ENCODE data around the gene PTBP1. TPM values are rescaled to one million over a fixed set of nuclear protein-coding genes. Genes with fewer than 3 reads are reported as not detected.

PTBP1 gene
- total RNA-seq (104 TPM), polyA plus RNA-seq (108 TPM)

DNA sequence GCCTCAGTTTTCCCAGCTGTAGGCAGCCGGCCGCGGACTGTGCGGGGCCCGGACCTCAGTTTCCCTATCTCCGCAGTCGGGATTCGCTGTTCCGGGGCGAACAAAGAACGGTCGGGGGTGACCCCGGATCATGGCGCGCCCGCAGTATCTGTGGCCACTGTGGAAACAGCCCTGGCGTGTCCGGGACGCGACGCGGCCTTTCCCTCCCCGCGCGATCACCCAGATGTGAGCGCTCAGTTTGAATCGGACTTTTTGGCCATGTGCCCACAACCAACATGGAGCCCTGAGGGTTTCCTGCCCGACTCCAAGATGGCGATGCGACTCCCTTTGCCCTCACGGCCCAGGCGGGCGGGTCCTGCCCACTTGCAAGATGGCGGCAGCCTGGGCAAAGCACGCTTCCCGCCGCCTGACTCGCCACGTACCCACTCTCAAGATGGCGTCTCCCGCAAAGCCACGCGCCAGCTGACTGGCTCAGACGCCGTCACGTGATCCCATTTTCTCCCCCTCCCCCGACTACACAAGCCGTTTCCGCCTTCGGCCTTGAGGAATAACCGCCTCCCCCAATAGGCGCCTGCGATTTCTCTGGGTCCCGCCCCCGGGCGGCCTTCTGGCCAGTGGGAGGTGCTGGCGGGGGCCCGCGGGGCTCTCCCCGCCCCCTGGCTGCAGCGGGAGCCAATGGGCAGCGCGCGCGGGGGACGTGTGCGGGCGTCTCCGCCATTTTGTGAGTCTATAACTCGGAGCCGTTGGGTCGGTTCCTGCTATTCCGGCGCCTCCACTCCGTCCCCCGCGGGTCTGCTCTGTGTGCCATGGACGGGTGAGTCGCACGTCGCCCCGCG lies at the start of gene PTBP1:
TSS of gene PTBP1 (plus strand) at position 761 of the 836 bp plus-strand sequence. CDS start at position 807, 46 bp downstream.
- Histone ChIP-seq H3K27ac (ENCODE audit: low read depth) (peak within 1 kb of the TSS; percentile 91), H3K4me3 (ENCODE audit: low read depth, low read length) (peak within 1 kb of the TSS; percentile 92), H3K36me3 (ENCODE audit: insufficient read depth) (no peaks in the 10 kb centered on the region), H3K4me1 (ENCODE audit: insufficient read depth) (peaks cover 7% of the 10 kb centered on the region)
- WGBS, result under 1% methylated on average over 83 of the region's 83 CpGs
- peak; percentile 100 for DNase-seq (ENCODE audit: extremely low spot score)

DNA sequence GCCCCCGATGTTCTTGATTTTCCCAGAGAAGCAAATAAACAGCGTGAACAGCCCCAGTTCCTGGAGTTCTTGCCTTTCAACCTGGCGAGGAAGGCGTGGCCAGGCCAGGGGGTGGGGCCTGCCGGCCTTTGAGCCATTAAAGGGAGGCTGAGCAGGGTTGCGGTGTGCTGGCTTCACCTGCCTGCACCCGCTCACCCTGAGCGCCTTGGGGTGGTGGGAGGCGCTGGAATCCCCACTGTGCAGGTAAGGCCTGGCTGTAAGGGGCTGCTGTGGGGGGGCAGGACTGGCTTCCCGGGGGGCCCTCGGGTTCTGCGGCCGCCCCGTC lies 49.0 kb upstream of the PTBP1 start:
- DNase-seq (ENCODE audit: extremely low spot score), result no peak
- Histone ChIP-seq H3K4me1 (ENCODE audit: insufficient read depth) (no peaks in the 10 kb centered on the region), H3K27ac (ENCODE audit: low read depth) (no peak overlapping the region), H3K4me3 (ENCODE audit: low read depth, low read length) (no peak overlapping the region), H3K36me3 (ENCODE audit: insufficient read depth) (no peaks in the 10 kb centered on the region)
- 86% methylated on average over 14 of the region's 14 CpGs for WGBS

DNA sequence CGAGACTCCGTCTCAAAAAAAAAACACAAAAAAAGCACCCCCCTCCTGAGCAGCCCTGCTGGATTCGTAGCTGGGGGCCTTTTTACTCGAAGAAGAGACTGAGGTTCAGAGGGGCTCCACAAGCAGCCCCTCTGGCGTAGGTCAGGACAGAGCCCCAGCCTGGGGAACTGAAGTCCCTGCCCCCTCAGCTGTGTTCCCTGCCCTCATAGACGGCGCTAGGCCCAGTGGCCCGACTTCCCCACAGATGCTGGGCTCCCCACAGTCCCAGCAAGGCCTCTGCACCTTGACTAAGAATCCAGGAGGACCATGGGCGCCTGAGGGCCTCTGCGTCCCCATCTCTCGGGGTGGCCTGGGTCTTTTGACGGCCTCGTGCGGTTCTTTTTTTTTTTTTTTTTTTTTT lies 47.4 kb upstream of the PTBP1 start:
- no peak overlapping the region for H3K4me3 ChIP-seq (ENCODE audit: low read depth, low read length)
- H3K4me1 ChIP-seq (ENCODE audit: insufficient read depth), result no peaks in the 10 kb centered on the region
- no peaks in the 10 kb centered on the region for H3K36me3 ChIP-seq (ENCODE audit: insufficient read depth)
- DNase-seq (ENCODE audit: extremely low spot score), result no peak
- H3K27ac ChIP-seq (ENCODE audit: low read depth), result no peak overlapping the region
- 76% methylated on average over 14 of the region's 14 CpGs for WGBS

DNA sequence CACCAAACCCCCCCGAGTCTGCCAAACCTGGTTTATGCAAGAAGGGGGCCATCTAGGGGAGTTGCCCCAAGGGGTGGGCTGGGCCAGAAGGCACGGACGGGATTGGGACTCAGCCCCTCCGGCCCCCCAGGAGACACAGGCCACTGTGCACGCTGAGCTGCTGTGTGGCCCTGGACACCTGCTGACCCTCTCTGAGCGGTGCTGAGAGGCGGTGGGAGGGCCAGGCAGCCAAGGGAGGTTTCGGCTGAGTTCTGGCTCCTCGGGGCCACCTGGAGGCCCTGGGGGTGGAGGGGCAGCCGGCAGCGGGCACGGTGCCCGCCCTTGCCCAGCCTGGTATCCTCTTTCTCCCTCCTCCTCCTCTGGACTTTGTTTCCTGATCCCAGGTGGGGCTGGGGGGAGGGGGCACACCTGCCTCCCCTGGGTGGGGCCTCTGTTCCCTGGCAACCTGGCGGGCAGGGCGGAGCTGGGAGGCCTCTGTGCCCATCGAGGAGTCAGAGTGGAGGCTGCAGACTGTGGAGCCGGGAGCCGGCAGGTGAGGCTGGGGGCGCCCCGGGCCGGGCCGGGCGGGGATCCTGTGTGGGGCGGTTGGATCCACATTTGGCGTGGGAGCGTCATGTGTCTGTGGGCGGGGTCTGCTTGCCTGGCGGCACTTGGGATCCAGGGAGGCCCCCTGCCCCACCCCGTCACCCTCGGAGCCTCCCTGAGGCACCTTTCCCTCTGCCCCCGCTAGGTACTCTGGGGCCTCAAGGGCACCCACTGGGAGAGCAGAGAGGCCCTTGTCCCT lies 46.4 kb upstream of the PTBP1 start, which contains the start of gene MISP:
TSS of gene MISP (plus strand) at position 473 of the 784 bp plus-strand sequence. CDS start 5,835 bp downstream, outside the sequence.
- Histone ChIP-seq H3K4me3 (ENCODE audit: low read depth, low read length) (no peak within 1 kb of the TSS), H3K27ac (ENCODE audit: low read depth) (no peak within 1 kb of the TSS), H3K4me1 (ENCODE audit: insufficient read depth) (no peaks in the 10 kb centered on the region), H3K36me3 (ENCODE audit: insufficient read depth) (no peaks in the 10 kb centered on the region)
- DNase-seq (ENCODE audit: extremely low spot score), result no peak
- WGBS, result 58% methylated on average over 31 of the region's 31 CpGs

DNA sequence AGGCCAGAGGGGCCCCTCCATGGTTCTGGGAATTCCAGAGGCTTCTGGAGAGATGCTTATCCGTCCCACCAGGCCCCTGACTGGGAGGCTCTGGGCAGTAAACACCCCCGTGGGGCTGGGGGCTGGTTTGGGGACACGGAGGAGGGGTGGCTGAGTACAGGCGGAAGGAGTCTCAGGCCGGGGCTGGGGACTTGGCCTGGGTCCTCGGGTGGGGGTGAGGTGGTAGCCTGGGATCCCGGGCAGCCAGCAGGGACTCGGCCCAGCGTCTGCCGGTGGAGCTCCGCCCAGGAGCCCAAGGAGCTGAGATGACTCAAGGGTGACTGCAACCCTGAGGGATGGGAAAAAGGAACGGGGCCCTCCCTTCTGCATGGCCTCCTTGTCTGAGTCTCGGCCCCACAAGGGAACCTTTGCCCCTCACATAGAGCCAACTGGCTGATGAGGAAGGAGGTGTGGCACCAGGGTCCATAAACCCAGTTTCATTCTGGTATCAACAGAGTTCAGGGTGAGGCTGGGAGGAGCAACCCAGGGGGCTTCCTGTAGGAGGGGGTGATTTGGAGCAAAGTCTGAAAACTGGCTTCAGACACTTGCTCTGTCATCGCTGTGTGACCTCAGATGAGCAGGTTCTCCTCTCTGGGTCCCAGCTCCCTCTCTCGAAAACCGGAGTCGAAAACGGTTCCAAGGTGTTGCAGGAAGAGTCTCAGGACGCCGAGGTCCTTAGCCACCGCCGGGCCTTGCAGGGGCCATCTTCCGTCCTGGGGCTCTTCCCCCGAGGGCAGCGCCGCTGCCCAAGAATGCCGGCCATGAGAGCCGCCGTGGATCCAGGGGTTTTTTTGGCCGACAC lies 45.5 kb upstream of the PTBP1 start:
- 61% methylated on average over 30 of the region's 30 CpGs for whole genome bisulfite sequencing
- Histone ChIP-seq H3K4me3 (ENCODE audit: low read depth, low read length) (no peak overlapping the region), H3K36me3 (ENCODE audit: insufficient read depth) (no peaks in the 10 kb centered on the region)

DNA sequence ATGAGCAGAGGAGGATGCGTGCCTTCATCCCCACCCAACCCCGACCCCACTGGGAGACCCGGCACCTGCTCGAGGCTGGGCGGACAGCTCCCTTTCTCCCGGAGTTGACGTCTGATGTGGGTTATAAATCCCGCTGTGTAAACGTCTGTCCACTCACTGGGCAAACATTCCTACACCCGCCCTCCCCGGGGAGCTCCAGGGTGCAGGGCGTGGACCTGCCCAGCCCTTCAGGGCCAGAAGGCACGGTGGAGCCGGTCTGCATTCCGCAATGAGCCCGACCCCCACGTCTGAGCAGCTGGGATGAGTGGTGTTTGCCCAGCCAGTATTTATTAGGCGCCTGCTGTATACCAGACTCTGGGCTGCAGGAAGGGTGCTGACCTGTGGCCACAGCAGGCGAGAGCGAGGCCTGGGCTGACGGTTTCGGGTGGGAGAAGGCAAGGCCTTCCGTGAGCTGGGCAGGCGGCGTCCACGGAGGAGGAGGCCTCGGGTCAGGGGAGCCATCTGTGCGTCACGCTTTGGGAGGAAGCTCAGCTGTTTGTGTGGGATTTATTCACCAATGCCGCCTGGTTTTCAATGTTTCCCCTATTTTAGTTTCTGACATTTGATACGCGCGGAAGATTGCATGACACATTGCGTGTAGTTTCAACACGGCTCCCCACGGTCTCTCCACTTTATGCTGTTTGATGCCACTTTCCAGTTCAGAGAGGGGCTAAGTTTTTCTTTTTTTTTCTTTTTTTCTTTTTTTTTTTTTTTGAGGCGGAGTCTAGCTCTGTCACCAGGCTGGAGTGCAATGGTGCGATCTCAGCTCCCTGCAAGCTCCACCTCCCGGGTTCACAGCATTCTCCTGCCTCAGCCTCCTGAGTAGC lies 44.4 kb upstream of the PTBP1 start:
- H3K4me1 ChIP-seq (ENCODE audit: insufficient read depth), result no peaks in the 10 kb centered on the region
- DNase-seq (ENCODE audit: extremely low spot score), result peak; percentile 81
- no peaks in the 10 kb centered on the region for H3K36me3 ChIP-seq (ENCODE audit: insufficient read depth)
- no peak overlapping the region for H3K4me3 ChIP-seq (ENCODE audit: low read depth, low read length)
- 36% methylated on average over 39 of the region's 39 CpGs for WGBS
- H3K27ac ChIP-seq (ENCODE audit: low read depth), result no peak overlapping the region

More for the DNA sequence above, 45.5 kb upstream of the PTBP1 start:
- Histone ChIP-seq H3K4me1 (ENCODE audit: insufficient read depth) (no peaks in the 10 kb centered on the region), H3K27ac (ENCODE audit: low read depth) (no peak overlapping the region)
- DNase-seq (ENCODE audit: extremely low spot score), result no peak

DNA sequence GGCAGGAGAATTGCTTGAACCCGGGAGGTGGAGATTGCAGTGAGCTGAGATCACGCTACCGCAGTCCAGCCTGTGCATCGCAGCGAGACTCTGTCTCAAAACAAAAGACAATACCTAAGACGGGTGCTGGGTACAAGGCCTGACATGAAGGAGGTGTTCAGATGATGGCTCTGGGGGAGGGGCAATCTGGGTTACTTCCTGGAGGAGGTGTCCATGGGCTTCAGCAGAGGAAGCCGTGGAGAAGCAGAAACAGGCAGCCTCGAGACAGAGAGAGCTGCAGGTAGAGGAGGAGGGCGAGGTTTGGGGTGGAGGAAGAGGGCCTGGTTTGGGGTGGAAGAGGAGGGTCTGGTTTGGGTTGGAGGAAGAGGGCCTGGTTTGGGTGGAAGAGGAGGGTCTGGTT lies 42.7 kb upstream of the PTBP1 start:
- Histone ChIP-seq H3K27ac (ENCODE audit: low read depth) (no peak overlapping the region), H3K4me1 (ENCODE audit: insufficient read depth) (no peaks in the 10 kb centered on the region), H3K36me3 (ENCODE audit: insufficient read depth) (no peaks in the 10 kb centered on the region), H3K4me3 (ENCODE audit: low read depth, low read length) (no peak overlapping the region)
- DNase-seq (ENCODE audit: extremely low spot score), result no peak
- WGBS, result 92% methylated on average over 9 of the region's 9 CpGs

DNA sequence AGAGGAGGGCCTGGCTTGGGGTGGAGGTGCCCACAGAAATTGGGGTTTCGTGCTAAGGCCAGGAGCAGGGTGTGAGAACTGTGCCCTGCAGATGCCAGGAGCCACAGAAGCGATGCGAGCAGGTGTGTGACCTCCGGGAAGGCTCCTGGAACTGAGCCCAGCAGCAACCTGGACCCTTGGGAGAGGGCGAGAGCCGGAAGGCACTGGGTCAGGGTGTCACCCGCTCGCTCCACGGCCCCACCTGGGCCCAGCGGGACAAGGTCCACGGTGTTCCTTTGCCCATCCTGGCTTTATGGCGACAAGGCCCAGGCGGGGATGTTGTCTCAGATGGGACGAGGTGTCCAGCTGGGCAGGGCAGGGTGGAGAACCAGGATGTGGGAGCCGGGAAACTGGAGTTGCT lies 42.2 kb upstream of the PTBP1 start:
- WGBS, result 94% methylated on average over 15 of the region's 15 CpGs
- Histone ChIP-seq H3K4me3 (ENCODE audit: low read depth, low read length) (no peak overlapping the region), H3K27ac (ENCODE audit: low read depth) (no peak overlapping the region)

DNA sequence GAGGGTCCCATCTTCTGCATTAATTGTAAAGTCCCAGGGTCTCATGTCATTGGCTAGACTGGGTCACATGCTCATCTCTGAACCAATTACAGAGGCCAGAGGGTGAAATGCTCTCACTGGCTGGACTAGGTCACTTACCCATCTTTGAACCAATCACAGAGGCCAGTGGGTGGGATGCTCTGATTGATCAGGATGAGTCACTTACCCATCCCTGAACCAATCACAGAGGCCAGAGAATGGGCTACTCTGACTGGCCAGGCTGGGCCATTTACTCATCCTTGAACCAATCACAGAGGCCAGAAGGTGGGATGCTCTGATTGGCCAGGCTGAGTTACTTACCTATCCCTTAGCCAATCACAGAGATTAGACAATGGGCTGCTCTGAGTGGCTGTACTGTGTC lies 41.0 kb upstream of the PTBP1 start:
- Histone ChIP-seq H3K36me3 (ENCODE audit: insufficient read depth) (no peaks in the 10 kb centered on the region), H3K4me1 (ENCODE audit: insufficient read depth) (no peaks in the 10 kb centered on the region)
- no peak for DNase-seq (ENCODE audit: extremely low spot score)

More for the DNA sequence above, 42.2 kb upstream of the PTBP1 start:
- Histone ChIP-seq H3K4me1 (ENCODE audit: insufficient read depth) (no peaks in the 10 kb centered on the region), H3K36me3 (ENCODE audit: insufficient read depth) (no peaks in the 10 kb centered on the region)
- DNase-seq (ENCODE audit: extremely low spot score), result no peak

DNA sequence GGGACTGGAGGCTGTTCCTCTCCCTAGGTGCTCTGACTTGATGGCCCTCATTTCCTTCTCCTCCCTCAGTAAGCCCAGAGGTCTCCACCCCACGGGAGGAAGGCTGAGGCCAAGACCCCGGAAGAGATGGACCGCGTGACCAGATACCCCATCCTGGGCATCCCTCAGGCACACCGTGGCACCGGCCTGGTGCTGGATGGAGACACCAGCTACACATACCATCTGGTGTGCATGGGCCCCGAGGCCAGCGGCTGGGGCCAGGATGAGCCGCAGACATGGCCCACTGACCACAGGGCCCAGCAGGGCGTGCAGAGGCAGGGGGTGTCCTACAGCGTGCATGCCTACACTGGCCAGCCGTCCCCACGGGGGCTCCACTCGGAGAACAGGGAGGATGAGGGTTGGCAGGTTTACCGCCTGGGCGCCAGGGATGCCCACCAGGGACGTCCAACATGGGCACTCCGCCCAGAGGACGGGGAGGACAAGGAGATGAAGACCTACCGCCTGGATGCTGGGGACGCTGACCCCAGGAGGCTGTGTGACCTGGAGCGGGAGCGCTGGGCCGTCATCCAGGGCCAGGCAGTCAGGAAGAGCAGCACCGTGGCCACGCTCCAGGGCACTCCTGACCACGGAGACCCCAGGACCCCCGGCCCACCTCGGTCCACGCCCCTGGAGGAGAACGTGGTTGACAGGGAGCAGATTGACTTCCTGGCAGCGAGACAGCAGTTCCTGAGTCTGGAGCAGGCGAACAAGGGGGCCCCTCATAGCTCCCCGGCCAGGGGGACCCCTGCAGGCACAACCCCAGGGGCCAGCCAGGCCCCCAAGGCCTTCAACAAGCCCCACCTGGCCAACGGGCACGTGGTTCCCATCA lies 40.2 kb upstream of the PTBP1 start:
- H3K36me3 ChIP-seq (ENCODE audit: insufficient read depth), result no peaks in the 10 kb centered on the region
- no peak overlapping the region for H3K27ac ChIP-seq (ENCODE audit: low read depth)
- H3K4me1 ChIP-seq (ENCODE audit: insufficient read depth), result no peaks in the 10 kb centered on the region
- H3K4me3 ChIP-seq (ENCODE audit: low read depth, low read length), result no peak overlapping the region
- DNase-seq (ENCODE audit: extremely low spot score), result no peak
- 90% methylated on average over 36 of the region's 36 CpGs for WGBS

More for the DNA sequence above, 41.0 kb upstream of the PTBP1 start:
- no peak overlapping the region for H3K4me3 ChIP-seq (ENCODE audit: low read depth, low read length)
- no peak overlapping the region for H3K27ac ChIP-seq (ENCODE audit: low read depth)

DNA sequence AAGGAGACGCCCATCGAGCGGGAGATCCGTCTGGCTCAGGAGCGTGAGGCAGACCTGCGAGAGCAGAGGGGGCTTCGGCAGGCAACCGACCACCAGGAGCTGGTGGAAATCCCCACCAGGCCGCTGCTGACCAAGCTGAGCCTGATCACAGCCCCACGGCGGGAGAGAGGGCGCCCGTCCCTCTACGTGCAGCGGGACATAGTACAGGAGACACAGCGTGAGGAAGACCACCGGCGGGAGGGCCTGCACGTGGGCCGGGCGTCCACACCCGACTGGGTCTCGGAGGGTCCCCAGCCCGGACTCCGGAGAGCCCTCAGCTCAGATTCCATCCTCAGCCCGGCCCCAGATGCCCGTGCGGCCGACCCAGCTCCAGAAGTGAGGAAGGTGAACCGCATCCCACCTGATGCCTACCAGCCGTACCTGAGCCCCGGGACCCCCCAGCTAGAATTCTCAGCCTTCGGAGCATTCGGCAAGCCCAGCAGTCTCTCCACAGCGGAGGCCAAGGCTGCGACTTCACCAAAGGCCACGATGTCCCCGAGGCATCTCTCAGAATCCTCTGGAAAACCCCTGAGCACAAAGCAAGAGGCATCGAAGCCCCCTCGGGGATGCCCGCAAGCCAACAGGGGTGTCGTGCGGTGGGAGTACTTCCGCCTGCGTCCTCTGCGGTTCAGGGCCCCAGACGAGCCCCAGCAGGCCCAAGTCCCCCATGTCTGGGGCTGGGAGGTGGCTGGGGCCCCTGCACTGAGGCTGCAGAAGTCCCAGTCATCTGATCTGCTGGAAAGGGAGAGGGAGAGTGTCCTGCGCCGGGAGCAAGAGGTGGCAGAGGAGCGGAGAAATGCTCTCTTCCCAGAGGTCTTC lies 39.2 kb upstream of the PTBP1 start:
- Histone ChIP-seq H3K27ac (ENCODE audit: low read depth) (no peak overlapping the region), H3K4me3 (ENCODE audit: low read depth, low read length) (no peak overlapping the region), H3K4me1 (ENCODE audit: insufficient read depth) (no peaks in the 10 kb centered on the region), H3K36me3 (ENCODE audit: insufficient read depth) (no peaks in the 10 kb centered on the region)
- no peak for DNase-seq (ENCODE audit: extremely low spot score)
- WGBS, result 94% methylated on average over 50 of the region's 50 CpGs

Data from urinary bladder (tissue), 4 donors.